ENCODE measurements around the gene COL4A6. TPM values are rescaled to one million over a fixed set of nuclear protein-coding genes. Genes with fewer than 3 reads are reported as not detected.

COL4A6 gene
- total and polyA plus RNA-seq, 2 donors (not counting 3 experiments of a cell fraction or from before 2014, with no cell fraction given) = 0.49 to 0.62 TPM

Other genes starting within 250 kb of the COL4A6 start
- 15.4 and 28.1 TPM in 2 replicates for gene COL4A5, start 1.4 kb upstream of the COL4A6 start, total RNA-seq
- gene COL4A5, start 1.4 kb upstream of the COL4A6 start, polyA plus RNA-seq = 27.9 and 28.8 TPM in 2 replicates

Measured in endothelial cell of umbilical vein (primary cell).